ENCODE results near the gene TNS1.

DNA sequence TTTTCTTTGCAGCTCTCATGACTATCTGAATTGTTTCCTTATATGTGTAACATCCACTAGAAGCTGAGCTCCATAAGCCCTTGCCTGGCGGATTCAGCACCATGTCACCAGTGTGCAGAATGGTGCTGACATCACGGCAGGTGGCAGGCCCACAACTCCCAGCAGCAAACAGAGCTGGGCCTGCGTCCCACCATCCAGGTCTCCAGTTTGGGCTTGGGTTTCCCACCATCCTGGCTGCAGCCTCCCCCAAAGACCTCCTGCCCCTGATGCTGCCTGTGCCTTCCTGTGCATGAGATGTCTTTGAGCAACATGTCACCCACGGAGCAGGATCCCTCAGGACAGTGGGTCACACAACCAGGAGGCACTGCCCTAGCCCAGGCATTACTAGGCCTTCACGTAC, 113.1 kb downstream of the TNS1 start:
- TF ChIP-seq, protein P1, sequence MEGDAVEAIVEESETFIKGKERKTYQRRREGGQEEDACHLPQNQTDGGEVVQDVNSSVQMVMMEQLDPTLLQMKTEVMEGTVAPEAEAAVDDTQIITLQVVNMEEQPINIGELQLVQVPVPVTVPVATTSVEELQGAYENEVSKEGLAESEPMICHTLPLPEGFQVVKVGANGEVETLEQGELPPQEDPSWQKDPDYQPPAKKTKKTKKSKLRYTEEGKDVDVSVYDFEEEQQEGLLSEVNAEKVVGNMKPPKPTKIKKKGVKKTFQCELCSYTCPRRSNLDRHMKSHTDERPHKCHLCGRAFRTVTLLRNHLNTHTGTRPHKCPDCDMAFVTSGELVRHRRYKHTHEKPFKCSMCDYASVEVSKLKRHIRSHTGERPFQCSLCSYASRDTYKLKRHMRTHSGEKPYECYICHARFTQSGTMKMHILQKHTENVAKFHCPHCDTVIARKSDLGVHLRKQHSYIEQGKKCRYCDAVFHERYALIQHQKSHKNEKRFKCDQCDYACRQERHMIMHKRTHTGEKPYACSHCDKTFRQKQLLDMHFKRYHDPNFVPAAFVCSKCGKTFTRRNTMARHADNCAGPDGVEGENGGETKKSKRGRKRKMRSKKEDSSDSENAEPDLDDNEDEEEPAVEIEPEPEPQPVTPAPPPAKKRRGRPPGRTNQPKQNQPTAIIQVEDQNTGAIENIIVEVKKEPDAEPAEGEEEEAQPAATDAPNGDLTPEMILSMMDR (IDR thresholded peaks at IDR 0.05 in 2 of 3, conservative IDR thresholded peaks at IDR 0.05 in 1 of 3; ENCODE audit: insufficient read depth in 2 of 3, low read depth in 1 of 3, low read length in 3 of 3): no peak
- TF ChIP-seq ZKSCAN8 (CRISPR knock-in tag; IDR thresholded peaks at IDR 0.05): no peak
- TF ChIP-seq ZNF699 (CRISPR knock-in tag; IDR thresholded peaks at IDR 0.05; ENCODE audit: insufficient replicate concordance): no peak
- TF ChIP-seq, protein P2, sequence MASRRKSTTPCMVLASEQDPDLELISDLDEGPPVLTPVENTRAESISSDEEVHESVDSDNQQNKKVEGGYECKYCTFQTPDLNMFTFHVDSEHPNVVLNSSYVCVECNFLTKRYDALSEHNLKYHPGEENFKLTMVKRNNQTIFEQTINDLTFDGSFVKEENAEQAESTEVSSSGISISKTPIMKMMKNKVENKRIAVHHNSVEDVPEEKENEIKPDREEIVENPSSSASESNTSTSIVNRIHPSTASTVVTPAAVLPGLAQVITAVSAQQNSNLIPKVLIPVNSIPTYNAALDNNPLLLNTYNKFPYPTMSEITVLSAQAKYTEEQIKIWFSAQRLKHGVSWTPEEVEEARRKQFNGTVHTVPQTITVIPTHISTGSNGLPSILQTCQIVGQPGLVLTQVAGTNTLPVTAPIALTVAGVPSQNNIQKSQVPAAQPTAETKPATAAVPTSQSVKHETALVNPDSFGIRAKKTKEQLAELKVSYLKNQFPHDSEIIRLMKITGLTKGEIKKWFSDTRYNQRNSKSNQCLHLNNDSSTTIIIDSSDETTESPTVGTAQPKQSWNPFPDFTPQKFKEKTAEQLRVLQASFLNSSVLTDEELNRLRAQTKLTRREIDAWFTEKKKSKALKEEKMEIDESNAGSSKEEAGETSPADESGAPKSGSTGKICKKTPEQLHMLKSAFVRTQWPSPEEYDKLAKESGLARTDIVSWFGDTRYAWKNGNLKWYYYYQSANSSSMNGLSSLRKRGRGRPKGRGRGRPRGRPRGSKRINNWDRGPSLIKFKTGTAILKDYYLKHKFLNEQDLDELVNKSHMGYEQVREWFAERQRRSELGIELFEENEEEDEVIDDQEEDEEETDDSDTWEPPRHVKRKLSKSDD (conservative IDR thresholded peaks at IDR 0.05; ENCODE audit: low read length): no peak

All from K562 (cell line).